Neural cell (in vitro differentiated cells): ENCODE measurements around the gene STOML3. TPM values are rescaled to one million over a fixed set of nuclear protein-coding genes. Genes with fewer than 3 reads are reported as not detected.

Source experiments
- H2AFZ ChIP-seq: fragments of 200-600, 300-800 bp; sonication (generic), shearing (Covaris generic); 2 replicates; pipeline ENCODE4 v1.6.0; 2014; ENCODE audit warnings: low read depth, mild to moderate bottlenecking, antibody characterized with exemption, low read length, moderate library complexity
- H3F3A ChIP-seq: fragments of 200-600 bp; shearing (Covaris generic); 2 replicates; pipeline ENCODE4 v1.6.1; 2016; ENCODE audit warnings: mild to moderate bottlenecking, moderate library complexity, mixed read lengths, antibody characterized with exemption, low read length; ENCODE audit not compliant: insufficient read depth, poor library complexity, severe bottlenecking
- H3K27ac ChIP-seq: fragments of 200-600, 300-800 bp; sonication (generic), shearing (Covaris generic); 2 replicates; pipeline ENCODE4 v1.5.1; 2014; ENCODE audit warnings: mild to moderate bottlenecking, low read length, moderate library complexity
- H3K27me3 ChIP-seq: fragments of 300-800, 200-600 bp; sonication (generic), shearing (Covaris generic); 2 replicates; pipeline ENCODE4 v1.6.0; 2014; ENCODE audit warnings: mild to moderate bottlenecking, low read depth, low read length, moderate library complexity; ENCODE audit not compliant: insufficient read depth
- H3K36me3 ChIP-seq: fragments of 300-800, 200-600 bp; sonication (generic), shearing (Covaris generic); 2 replicates; pipeline ENCODE4 v1.5.1; 2014; ENCODE audit warnings: mild to moderate bottlenecking, antibody characterized with exemption, low read length, moderate library complexity; ENCODE audit not compliant: insufficient read depth
- H3K4me2 ChIP-seq: fragments of 300-800, 200-600 bp; sonication (generic), shearing (Covaris generic); 2 replicates; pipeline ENCODE4 v1.6.0; 2014; ENCODE audit warnings: mild to moderate bottlenecking, low read length
- H3K4me3 ChIP-seq: fragments of 300-800, 200-600 bp; sonication (generic), shearing (Covaris generic); 2 replicates; pipeline ENCODE4 v1.5.1; 2014; ENCODE audit warnings: mild to moderate bottlenecking, low read length, moderate library complexity
- H3K79me2 ChIP-seq: fragments of 200-600 bp; shearing (Covaris generic); replicated peaks from 2 replicates; pipeline ENCODE4 v1.6.0; 2014; ENCODE audit warnings: mild to moderate bottlenecking, low read length, moderate library complexity; ENCODE audit not compliant: insufficient read depth
- H3K9ac ChIP-seq: fragments of 300-800, 200-600 bp; sonication (generic), shearing (Covaris generic); 2 replicates; pipeline ENCODE4 v1.6.1; 2016; ENCODE audit warnings: mild to moderate bottlenecking, low read length, mixed read lengths
- H3K9me2 ChIP-seq: fragments of 200-600 bp; shearing (Covaris generic); 2 replicates; pipeline ENCODE4 v1.6.1; 2016; ENCODE audit warnings: mild to moderate bottlenecking, low read length, mixed read lengths; ENCODE audit not compliant: insufficient read depth
- H3K9me3 ChIP-seq: fragments of 200-600, 300-800 bp; sonication (generic), shearing (Covaris generic); 2 replicates; pipeline ENCODE4 v1.6.1; 2016; ENCODE audit warnings: mild to moderate bottlenecking, mixed run types, low read length, moderate library complexity, mixed read lengths
- H4K20me1 ChIP-seq: fragments of 200-600 bp; shearing (Covaris generic); 2 replicates; pipeline ENCODE4 v1.6.1; 2016; ENCODE audit warnings: mild to moderate bottlenecking, mixed run types; ENCODE audit not compliant: insufficient read depth
- CTCF ChIP-seq: fragments of 450-650 bp; IDR thresholded peaks from 2 replicates; pipeline ENCODE4 v1.5.1; 2014; ENCODE audit warnings: antibody characterized with exemption, mild to moderate bottlenecking, moderate library complexity; ENCODE audit not compliant: poor library complexity, severe bottlenecking
- EP300 ChIP-seq: fragments of 450-650 bp; conservative IDR thresholded peaks from 2 replicates; pipeline ENCODE4 v1.6.1; 2014; ENCODE audit warnings: antibody characterized with exemption, mild to moderate bottlenecking, moderate library complexity; ENCODE audit not compliant: poor library complexity, severe bottlenecking
- EZH2 ChIP-seq: fragments of 200-600, 300-800 bp; shearing (Covaris generic), sonication (generic); IDR thresholded peaks from 2 replicates; pipeline ENCODE4 v1.6.1; 2014; ENCODE audit warnings: antibody characterized with exemption, low read length, borderline replicate concordance, mild to moderate bottlenecking; ENCODE audit not compliant: insufficient read depth, poor library complexity, severe bottlenecking
- MXI1 ChIP-seq: fragments of 450-650 bp; conservative IDR thresholded peaks from 2 replicates; pipeline ENCODE4 v1.6.1; 2014; ENCODE audit warnings: antibody characterized with exemption, mild to moderate bottlenecking; ENCODE audit not compliant: poor library complexity, severe bottlenecking
- POLR2AphosphoS5 ChIP-seq: IDR thresholded peaks from 2 replicates; pipeline ENCODE4 v1.6.1; 2012
- RAD21 ChIP-seq: fragments of 450-650 bp; conservative IDR thresholded peaks from 2 replicates; pipeline ENCODE4 v1.6.1; 2014; ENCODE audit warnings: antibody characterized with exemption, mild to moderate bottlenecking, moderate library complexity
- REST ChIP-seq: IDR thresholded peaks from 2 replicates; pipeline ENCODE4 v1.6.1; 2012; ENCODE audit warnings: borderline replicate concordance
- SMC3 ChIP-seq: fragments of 450-650 bp; conservative IDR thresholded peaks from 2 replicates; pipeline ENCODE4 v1.6.1; 2014; ENCODE audit warnings: antibody characterized with exemption, mild to moderate bottlenecking, moderate library complexity; ENCODE audit not compliant: poor library complexity
- TAF1 ChIP-seq: IDR thresholded peaks from 2 replicates; pipeline ENCODE4 v1.6.1; 2012; ENCODE audit warnings: low read depth
- polyA plus RNA-seq: library from polyadenylated mRNA; depleted of rRNA; stranded (reverse); fragments of >200 nt; gene quantifications from 2 replicates; pipeline ENCODE4 v1.2.3, GENCODE V29; 2014

Gene STOML3
- polyA plus RNA-seq, 1 donor from 2014 or later, result not detected

GRCh38 chr13:38981096-38981495, 9.5 kb downstream of the STOML3 start:
- Histone ChIP-seq H3K4me2 (no peak overlapping the region), H3K27ac (peak overlapping the region; percentile 75), H3K79me2 (no peaks in the 10 kb centered on the region), H3K36me3 (no peaks in the 10 kb centered on the region), H3K9me3 (no peaks in the 10 kb centered on the region), H4K20me1 (no peaks in the 10 kb centered on the region), H3K9ac (no peak overlapping the region), H3K9me2 (no peaks in the 10 kb centered on the region), H3K4me3 (peak overlapping the region; percentile 57), H2AFZ (no peak overlapping the region), H3F3A (peaks cover 3% of the 10 kb centered on the region), H3K27me3 (peaks cover 7% of the 10 kb centered on the region)
- no peak for TF ChIP-seq REST
- TF ChIP-seq RAD21, result no peak
- no peak for TF ChIP-seq TAF1
- TF ChIP-seq MXI1, result no peak
- TF ChIP-seq SMC3, result no peak
- TF ChIP-seq CTCF, result no peak
- no peak for TF ChIP-seq EZH2
- no peak for TF ChIP-seq EP300
- TF ChIP-seq POLR2AphosphoS5, result no peak

- no peaks in the 10 kb centered on the region for H4K20me1 ChIP-seq
- H3K36me3 ChIP-seq, result no peaks in the 10 kb centered on the region
- H3K27ac ChIP-seq, result peak overlapping the region; percentile 75
- peak overlapping the region; percentile 59 for H3K4me2 ChIP-seq
- H3K79me2 ChIP-seq, result no peaks in the 10 kb centered on the region
- peak overlapping the region; percentile 57 for H3K4me3 ChIP-seq
- TF ChIP-seq REST (no peak), CTCF (no peak), SMC3 (no peak), RAD21 (no peak), EZH2 (no peak), TAF1 (no peak), EP300 (no peak), MXI1 (no peak), POLR2AphosphoS5 (no peak)
- H2AFZ ChIP-seq, result no peak overlapping the region
- peaks cover 7% of the 10 kb centered on the region for H3K27me3 ChIP-seq
- no peaks in the 10 kb centered on the region for H3K9me3 ChIP-seq
- peak overlapping the region; percentile 42 for H3K9ac ChIP-seq
- peaks cover 3% of the 10 kb centered on the region for H3F3A ChIP-seq
- no peaks in the 10 kb centered on the region for H3K9me2 ChIP-seq
Observed at GRCh38 chr13:38980750-38981078, 9.9 kb downstream of the STOML3 start.
